ENCODE measurements around the gene IBSP. TPM values are rescaled to one million over a fixed set of nuclear protein-coding genes. Genes with fewer than 3 reads are reported as not detected.

IBSP gene
- total and polyA plus RNA-seq, 4 donors: not detected

GRCh38 chr4:87807402-87807801, 8.0 kb downstream of the IBSP start:
- WGBS: 54% methylated on average over 3 of the region's 3 CpGs
- Histone ChIP-seq H3K9ac (ENCODE audit: low read depth in 1 of 2, low read length in 2 of 2) (no peak overlapping the region), H3K27ac (ENCODE audit: low read depth in 1 of 2, low read length in 2 of 2) (no peak overlapping the region), H3K27me3 (ENCODE audit: control insufficient read depth in 4 of 4, insufficient read depth in 4 of 4, low read length in 3 of 4) (no peaks in the 10 kb centered on the region), H3K36me3 (ENCODE audit: control insufficient read depth in 4 of 4, insufficient read depth in 3 of 4, low read depth in 1 of 4, low read length in 3 of 4) (no peaks in the 10 kb centered on the region), H3K4me1 (ENCODE audit: control insufficient read depth in 4 of 4, insufficient read depth in 4 of 4, low read length in 3 of 4) (no peaks in the 10 kb centered on the region), H3K9me3 (ENCODE audit: control insufficient read depth in 4 of 4, low read length in 3 of 4) (no peaks in the 10 kb centered on the region), H3K4me3 (ENCODE audit: low read depth in 1 of 3, low read length in 3 of 3) (no peak overlapping the region)
- no peak for DNase-seq (ENCODE audit: low spot score)
- TF ChIP-seq GABPA (IDR thresholded peaks at IDR 0.05 in 1 of 2, conservative IDR thresholded peaks at IDR 0.05 in 1 of 2) (no peak), ZBTB33 (IDR thresholded peaks at IDR 0.05) (no peak), TAF1 (conservative IDR thresholded peaks at IDR 0.05) (no peak), RAD21 (IDR thresholded peaks at IDR 0.05) (no peak), EGR1 (IDR thresholded peaks at IDR 0.05; ENCODE audit: low read depth in 2 of 2) (no peak), MAX (IDR thresholded peaks at IDR 0.05) (no peak), SP1 (IDR thresholded peaks at IDR 0.05) (no peak), FOXA1 (IDR thresholded peaks at IDR 0.05) (no peak), FOXA2 (IDR thresholded peaks at IDR 0.05) (no peak), REST (IDR thresholded peaks at IDR 0.05) (no peak), HNF4A (conservative IDR thresholded peaks at IDR 0.05) (no peak), JUND (IDR thresholded peaks at IDR 0.05) (no peak), HNF4G (IDR thresholded peaks at IDR 0.05) (no peak), ATF3 (IDR thresholded peaks at IDR 0.05) (no peak), YY1 (IDR thresholded peaks at IDR 0.05) (no peak), NR2F2 (IDR thresholded peaks at IDR 0.05) (no peak), CTCF (IDR thresholded peaks at IDR 0.05; ENCODE audit: low read depth, low read length, missing input control) (no peak), RXRA (IDR thresholded peaks at IDR 0.05) (no peak)
